NCI-H1436 (cell line): ENCODE results near the gene SLAIN2.
"Not testable (repeated sequence)": the region's sequence is repeated elsewhere in the genome, so short reads cannot be mapped to it uniquely, and the experiment has no call there.

Source experiments
- DNase-seq: peaks from one replicate; lab custom pipeline; 2025; lab: John Stamatoyannopoulos, UW

Gene SLAIN2

DNA sequence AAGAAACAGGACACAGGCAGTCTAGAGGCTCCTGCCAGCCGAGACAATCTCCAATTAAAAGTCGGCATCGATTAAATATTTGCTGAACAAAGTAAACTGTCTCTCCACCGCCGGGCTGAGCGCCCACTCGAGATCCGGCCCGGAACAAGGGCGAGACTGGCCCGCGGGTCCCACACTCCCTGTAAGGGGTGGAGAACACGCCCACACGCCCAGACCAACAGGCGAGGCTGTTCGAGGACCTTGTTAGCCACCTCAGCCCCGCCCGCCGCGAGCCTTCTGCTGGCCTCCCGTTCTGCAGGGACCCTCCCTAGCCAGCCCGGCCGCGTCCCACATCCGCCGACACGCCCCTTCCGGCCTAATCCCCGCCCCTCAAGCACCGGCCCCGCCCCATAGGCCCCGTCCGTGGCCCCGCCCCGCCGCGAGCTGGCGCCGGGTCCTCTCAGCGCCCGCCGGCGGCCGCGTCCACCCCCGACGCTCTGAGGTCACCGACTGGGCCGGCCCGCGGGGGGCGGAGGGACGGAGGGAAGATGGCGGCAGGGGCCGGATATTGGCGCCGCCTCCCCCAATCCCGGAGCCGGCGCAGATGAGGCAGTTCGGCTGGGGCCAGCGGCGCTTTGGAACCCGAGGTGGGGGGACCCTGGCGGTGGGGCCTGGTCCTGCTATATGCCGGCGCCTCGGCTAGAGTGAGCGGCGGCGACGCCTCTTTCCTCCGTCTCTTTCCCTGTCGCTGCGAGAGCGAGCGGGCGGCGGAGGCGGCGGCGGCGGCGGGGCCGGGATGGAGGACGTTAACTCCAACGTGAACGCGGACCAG lies at the start of gene SLAIN2:
SLAIN2 (plus strand) TSS at position 565 of the 811 bp plus-strand sequence; CDS start at position 776, 211 bp downstream.
- peak; percentile 97 for DNase-seq

DNA sequence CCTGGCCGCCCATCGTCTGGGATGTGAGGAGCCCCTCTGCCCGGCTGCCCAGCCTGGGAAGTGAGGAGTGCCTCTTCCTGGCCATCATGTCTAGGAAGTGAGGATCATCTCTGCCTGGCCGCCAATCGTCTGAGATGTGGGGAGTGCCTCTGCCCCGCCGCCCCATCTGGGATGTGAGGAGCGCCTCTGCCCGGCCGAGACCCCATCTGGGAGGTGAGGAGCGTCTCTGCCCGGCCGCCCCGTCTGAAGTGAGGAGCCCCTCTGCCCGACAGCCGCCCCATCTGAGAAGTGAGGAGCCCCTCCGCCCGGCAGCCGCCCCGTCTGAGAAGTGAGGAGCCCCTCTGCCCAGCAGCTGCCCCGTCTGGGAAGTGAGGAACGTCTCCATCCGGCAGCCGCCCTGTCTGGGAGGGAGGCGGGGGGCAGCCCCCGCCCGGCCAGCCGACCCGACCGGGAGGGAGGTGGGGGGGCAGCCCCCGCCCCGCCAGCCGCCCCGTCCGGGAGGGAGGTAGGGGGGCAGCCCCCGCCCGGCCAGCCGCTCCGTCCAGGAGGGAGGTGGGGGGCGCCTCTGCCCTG lies 49.0 kb upstream of the SLAIN2 start:
- DNase-seq = not testable (repeated sequence)

DNA sequence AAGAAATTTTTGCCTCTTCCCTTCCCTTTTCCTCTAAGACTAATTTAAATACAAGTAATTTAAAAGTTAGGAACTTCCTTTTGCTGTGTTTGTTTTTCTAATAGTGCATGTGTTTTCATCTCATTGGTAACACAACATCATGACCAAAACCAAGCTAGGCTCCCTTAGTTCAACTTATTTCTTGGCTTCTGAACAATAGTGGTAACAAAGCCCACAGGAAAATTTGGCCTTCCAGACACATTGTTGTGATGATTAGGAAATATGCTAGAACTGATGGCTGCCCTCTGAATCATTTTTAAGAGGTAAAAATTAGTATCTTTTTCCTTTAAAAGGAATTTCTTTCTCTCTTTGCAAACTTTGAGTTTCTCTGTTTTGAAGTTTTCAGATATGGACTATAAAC lies 46.2 kb upstream of the SLAIN2 start:
- DNase-seq = no peak

DNA sequence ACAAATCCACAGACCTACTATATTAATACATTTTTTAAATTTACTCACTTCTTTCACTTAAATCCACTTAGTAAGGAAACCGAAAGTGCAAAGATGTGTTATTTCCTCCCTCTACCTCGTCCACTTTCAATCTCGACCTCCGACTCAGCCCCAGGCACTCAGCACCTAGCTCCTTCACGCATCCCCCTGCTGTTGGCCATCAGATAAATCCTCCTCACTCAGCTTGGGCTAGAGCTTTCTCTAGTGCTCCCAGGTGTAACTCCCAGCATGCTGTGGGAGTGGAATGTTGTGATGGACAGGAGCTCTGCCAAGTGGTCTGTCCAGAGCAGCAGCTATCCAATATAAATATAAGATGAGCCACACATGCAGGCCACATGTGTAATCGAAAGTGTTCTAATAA lies 45.0 kb upstream of the SLAIN2 start:
- DNase-seq = no peak

DNA sequence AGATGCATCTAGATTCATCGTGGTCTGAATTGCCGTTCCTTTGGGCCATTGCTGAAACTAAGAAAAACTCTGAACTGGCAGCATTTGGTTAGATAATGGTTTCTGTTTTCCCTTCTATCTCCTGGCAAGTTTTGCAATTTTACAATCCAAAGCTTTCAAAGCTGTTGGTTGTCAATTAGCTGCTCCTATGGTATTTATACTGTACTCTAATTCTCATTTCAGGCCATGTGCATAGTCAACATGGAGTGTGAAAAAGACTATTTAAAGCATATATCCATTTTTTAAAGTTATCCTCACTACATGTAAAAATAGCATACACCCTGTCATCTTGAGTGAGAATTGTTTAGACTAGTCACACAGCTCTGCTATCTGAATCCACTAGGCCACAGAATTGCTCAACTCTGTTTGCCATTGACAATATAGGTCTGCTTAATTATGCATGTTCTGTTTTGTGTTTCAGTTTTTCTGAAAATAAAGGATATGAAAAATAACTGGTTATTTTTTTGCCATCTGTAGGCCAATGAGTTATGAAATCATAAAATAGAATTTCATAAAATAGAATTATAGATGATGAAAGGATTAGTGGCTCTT lies 44.0 kb upstream of the SLAIN2 start:
- DNase-seq = no peak

DNA sequence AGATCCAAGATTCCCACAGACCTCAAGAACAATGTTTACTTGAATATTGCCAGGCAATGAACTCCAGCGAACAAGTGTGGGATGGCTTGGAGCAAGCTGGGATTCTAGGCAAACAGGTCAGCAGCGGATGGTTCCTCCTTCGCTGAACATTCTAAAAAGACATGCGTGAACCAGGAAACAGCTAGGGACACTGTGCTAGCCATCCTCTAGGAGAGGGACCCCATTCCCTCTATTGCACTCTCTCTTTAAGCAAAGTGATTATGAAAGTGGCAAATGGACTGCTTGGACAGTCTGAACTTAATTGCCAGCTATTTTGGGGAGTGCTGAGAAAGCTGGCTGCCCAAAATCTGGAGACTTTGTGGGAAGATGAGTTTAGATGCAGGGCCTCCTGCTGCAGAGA lies 41.8 kb upstream of the SLAIN2 start:
- no peak for DNase-seq

DNA sequence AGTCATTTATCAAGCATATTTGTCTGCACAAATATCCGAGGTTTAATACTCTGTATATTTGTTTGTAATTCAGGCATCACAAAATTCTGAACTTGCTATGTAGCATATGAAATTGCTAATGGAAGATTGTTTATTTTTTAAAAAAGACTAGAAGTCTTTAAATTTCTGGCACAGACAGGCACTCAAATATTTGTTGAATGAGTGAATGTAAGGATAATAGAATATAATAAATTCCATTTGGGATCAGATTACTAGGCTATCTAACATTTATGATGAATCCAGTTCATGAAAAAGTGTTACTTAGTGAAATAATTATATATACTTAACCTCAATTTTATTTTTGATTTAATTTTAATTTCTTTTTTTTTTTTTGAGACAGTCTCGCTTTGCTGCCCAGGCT lies 41.3 kb upstream of the SLAIN2 start:
- no peak for DNase-seq

DNA sequence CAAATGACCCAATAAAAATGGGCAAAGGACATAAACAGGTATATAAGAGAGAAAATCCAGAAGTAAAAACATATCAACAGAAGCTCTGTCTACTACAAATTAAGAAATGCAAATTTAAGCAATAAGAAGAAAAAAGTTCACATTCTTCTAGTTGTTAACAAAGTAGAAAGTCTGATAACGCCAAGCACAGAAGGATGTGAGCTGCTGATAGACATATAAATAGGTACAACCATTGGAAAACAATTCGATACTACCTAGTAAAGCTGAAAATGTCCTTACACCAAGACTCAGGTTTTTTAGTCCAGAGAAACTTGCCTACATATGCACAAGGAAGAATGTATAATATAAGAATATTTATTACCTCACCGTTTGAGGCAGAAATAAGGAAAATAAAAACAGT lies 35.8 kb upstream of the SLAIN2 start:
- DNase-seq = no peak

DNA sequence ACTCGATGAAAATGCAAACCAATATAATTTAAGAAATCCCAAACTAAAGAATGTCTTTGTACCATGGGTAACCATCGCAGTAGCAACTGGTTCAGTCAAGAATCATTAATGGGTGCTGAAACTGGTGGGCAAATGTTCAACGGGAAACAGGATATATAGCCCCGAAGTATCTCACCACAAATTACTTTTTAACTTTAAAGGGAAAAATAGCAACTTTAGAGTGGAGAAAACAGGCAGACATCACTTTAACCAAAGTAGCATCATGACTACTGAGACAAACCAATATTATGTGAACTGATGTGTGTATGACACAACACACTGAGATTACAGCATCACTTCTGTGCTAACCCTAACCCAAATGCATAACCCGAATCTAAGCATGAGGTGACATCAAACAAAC lies 33.8 kb upstream of the SLAIN2 start:
- DNase-seq = no peak

DNA sequence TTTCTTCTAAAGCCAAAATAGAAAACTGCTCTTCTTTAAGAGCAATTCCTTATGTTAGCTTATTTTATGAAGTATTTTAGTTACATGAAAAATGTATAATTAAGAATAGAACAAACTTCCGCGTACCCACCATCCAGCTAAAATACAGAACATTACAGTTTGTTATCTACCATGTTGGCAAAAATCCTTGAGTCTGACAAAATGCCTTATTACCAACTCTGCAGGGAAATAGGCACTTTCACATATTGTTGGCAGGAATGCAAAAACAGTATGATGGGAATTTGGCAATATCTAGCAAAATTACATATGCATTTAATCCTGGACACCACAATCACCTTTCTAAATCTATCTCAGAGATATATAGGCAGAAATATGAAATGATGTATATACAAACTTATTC lies 32.4 kb upstream of the SLAIN2 start:
- DNase-seq = no peak

DNA sequence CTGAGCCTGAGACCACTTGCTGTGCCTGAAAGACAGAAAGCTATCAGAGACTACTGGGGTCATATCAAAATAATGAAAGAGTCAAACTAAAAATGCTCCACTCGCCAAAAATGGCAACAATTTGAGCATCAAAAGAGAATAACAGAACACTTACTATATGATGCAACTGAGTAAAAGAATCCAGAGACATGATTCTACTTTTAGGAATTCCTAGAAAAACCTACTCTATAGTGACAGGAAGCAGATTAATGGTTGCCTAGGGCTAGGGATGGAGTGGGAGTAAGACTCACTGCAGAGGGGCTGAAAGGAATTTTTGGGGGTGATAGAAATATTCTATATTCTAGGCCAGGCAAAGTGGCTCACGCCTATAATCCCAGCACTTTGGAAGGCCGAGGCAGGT lies 29.4 kb upstream of the SLAIN2 start:
- DNase-seq = no peak

DNA sequence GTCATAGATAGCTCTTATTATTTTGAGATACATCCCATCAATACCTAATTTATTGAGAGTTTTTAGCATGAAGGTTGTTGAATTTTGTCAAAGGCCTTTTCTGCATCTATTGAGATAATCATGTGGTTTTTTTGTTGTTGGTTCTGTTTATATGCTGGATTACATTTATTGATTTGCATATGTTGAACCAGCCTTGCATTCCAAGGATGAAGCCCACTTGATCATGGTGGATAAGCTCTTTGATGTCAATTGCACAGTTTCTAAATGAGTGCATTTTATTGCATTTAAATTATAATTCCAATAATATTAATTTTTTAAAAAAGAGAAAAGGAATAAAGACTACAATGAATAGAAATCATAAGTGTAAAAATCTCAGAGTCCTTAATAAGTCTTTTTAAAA lies 26.6 kb upstream of the SLAIN2 start:
- DNase-seq = not testable (repeated sequence)

DNA sequence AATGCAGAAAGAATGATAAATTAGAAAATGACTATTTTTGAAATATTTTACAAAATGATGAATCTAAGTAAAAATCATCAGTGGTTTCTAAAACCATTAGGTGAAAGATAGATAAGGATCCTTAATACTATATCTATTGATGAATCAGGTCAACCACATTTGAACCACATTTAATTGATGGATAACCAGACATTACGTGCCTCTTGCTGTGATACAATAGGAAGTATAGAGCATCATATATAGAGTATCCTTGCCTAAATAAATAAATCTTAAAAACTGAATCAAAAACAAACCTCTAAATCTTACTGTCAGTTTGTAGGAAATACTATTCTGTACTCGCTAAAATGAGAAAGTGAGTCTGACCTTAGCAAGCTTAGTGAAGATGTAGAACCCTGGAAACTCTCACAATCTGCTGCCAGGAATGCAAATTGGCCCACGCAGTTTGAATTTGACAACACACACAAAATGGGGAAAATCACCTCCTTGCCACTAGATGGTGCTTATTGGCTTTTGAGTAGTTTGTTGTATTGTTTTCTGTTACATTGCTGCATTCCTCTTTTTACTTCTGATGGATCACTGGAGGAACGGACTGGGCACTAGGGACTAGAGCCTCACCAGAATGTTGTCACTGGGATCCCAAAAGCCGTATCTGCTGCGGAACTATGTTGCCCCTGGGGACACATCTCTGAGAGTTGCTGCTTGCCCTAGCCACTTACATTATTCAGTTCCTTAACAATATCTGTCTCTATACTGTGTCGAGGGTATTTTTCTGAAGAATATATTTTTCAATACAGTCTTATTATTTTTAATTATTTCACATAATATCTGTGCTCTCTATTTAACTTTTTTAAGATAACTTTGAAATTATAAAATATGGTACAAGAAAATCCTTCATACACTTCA lies 25.4 kb upstream of the SLAIN2 start:
- peak; percentile 24 for DNase-seq

DNA sequence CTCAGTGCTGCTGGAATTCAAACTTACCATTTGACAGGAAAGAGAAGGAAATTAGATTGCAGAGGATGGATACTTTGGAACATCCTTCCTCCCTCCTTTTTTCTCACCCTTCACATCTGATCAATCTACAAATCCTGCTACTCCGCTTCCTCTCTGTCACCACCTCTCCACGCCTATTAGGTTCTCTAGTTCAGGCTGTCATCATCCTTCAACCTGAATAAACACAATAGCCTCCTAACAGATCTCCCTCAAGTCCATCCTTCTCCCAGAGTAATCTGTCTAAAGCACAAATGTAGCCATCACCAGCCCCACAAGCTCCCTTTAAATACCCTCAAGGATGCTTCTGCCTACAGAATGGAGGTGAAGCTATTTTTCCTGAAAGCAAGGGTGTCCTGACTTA lies 20.0 kb upstream of the SLAIN2 start:
- DNase-seq = no peak

DNA sequence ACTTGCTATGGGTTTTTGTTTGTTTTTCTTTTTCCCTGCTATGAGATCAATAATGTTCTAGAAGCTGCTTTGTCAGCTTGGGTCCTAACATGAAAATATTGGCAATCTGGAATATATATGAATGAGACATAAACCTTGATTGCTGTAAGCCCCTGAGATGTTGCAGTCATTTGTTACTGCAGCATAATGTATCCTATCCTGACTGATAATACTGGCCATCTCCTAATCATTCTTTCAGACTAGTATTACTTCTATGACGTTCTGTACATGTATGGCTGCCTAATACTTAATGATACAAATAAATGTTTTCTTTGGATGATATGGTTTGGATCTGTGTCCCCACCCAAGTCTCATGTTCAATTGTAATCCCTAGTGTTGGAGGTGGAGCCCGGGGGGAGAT lies 19.3 kb upstream of the SLAIN2 start:
- DNase-seq = no peak

DNA sequence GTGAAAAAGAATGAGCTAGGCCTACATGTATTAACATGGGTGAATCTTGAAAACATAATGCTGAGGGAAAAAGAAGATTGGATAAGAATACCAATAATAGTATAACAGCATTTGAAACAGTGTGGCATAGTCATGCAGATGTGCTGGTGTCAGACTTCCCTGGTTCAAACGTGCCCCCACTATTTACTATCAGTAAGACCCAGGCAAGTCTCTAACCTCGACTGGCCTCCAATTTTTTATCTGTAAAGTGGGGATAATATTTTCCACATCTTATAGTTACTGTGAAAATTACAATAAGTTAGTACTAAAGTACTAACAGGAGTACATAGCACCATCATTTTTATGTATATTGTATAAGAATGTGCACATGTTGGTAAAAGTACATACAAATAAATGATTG lies 17.0 kb upstream of the SLAIN2 start:
- DNase-seq = no peak

DNA sequence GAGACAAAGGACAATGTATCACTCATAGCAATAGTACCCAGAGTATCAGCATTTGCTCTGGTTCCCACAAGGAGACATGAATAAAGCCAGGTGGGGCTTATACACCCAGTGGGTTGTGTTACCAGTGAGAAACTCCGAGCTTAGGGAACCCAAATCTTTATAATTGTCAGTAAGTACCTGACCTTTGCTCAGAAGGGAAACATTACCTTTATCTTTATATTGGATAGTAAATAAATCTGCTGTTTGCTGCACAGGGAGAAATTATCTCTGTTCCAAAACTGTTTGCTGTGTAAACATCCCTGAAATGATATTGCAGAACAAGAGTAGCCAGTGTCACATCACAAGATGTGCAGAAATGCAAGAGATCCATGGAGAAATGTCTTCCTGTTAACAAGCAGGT lies 12.1 kb upstream of the SLAIN2 start:
- DNase-seq = no peak

DNA sequence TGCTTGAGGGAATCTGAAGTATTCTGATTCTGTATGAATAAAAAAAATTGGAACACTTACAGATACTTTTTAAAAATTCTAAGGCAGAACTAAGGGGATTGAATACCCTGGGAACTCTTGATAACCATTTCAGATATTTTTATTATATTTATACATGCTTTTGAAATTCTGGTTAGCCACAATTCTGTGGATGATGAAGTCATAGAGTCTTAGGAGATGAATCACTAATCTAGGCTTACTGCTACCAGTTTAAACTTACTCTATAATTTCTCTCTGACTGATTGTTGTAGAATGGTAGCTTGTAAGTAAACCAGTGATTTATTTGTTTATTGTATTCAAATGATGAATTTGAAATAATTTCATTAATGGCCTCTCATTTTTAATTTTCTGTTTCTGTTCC lies 11.4 kb upstream of the SLAIN2 start:
- no peak for DNase-seq

DNA sequence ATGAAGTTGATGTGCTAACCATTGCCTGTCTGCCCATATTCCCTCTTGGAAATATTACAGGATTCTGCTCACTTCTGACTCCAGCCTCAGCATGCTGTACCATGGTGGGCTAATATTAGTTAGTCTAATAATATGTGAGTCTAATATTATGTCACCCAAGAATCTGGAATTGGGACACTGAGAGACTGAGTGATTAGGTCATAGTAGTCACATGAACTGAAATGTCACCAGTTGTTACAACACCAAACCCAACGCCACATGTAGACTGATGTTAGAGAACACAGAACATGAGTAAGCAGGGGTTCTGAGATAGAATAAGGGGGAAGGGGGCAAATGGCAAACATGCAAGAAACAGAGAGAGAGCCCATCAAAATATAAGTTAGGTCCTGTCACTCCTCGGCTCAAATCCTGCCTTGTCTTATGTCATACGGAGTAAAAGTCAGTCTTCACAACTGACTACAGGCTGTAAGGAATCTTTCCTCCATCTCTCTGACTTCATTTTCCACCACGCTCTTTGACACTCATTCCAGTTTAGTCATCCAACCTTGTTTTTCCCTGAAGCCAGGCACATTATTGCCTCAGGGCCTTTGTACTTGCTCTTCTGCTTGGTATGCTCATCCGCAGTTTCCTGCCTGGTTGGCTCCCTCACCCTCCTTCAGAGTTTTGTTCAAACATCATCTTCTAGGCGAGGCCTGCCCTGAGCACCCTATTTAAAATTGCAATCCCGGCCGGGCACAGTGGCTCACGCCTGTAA lies 9.6 kb upstream of the SLAIN2 start:
- DNase-seq = no peak

DNA sequence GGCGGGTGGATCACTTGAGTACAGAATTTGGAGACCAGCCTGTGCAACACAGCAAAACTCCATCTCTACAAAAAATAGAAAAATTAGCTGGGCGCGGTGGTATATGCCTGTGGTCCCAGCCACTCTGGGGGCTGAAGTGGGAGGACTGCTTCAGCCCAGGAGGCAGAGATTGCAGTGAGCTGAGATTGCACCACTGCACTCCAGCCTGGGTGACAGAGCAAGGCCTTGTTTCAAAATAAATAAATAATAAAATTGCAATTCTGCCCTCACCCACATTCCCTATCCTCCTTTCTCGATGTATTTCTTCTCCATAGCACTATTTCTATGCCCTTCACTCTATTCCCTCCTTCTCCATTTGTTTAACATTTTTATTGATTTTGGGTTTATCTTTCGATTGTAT lies 8.7 kb upstream of the SLAIN2 start:
- no peak for DNase-seq

DNA sequence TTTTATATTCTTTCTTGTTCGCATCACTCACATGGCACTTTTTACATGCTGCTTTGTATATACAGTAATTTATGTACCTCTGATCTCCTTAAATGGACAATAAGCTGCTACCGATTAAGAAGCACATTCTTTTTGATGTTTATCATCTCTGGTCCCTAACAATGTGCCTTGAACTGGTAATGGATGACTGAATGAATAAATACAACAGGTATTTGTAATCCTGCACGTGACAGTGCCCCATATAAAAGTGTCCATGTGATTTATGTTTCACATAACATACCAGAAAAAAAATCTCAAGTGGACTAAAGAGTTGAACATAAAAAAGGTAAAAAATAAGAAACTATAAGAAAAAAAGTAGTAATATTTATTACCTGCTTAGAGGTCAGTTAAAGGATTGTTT lies 7.7 kb upstream of the SLAIN2 start:
- no peak for DNase-seq

DNA sequence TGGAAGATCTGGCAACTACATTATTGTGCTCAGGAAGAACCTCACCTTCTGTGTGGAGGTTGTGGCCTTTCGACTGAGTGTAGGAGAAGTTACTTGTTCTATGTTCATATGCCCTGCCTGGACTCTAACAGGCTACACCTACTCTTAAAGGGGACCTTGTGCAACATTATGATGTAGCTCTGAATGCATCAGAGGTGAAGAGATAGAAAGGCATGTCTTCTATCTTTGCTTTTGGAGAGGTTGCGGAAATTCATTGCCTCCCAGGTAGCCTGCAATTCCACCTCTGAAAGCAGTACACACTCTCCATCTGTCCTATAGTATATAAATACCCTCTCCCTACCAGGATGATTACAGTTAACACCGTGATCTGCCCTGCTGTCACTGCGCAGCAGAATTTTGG lies 7.1 kb upstream of the SLAIN2 start:
- no peak for DNase-seq
